ENCODE results near the gene ZNF430.

The ZNF430 gene

DNA sequence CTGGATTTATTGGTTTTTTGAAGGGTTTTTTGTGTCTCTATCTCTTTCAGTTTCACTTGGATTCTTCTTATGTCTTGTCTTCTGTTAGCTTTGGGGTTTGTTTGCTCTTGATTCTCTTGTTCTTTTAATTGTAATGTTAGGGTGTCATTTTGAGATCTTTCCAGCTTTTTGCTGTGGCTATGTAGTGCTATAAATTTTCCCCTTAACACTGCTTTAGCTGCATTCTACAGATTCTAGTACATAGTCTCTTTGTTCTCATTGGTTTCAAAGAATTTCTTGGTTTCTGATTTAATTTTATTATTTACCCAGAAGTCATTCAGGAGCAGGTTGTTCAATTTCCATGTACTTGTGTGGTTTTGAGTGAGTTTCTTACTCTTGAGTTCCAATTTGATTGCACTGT, 24.6 kb downstream of the ZNF430 start:
- Histone ChIP-seq H3K9me3 (ENCODE audit: control insufficient read depth, insufficient read depth, low read length) (peaks cover 22% of the 10 kb centered on the region; the same call in 1 of the 2 replicates), H3K4me2 (ENCODE audit: low read length) (no peak overlapping the region), H3K27ac (ENCODE audit: low read depth, low read length) (no peak overlapping the region), H3K79me2 (ENCODE audit: control insufficient read depth, low read length) (peaks cover 74% of the 10 kb centered on the region), H3K4me1 (ENCODE audit: control insufficient read depth, low read length) (no peaks in the 10 kb centered on the region), H3K27me3 (ENCODE audit: control insufficient read depth, low read length) (no peaks in the 10 kb centered on the region), H3K9me2 (replicated peaks; ENCODE audit: control insufficient read depth, low read length) (no peaks in the 10 kb centered on the region), H4K20me1 (ENCODE audit: control insufficient read depth, insufficient read depth, low read depth, low read length) (no peaks in the 10 kb centered on the region), H3F3A (ENCODE audit: control insufficient read depth, insufficient read depth) (no peaks in the 10 kb centered on the region), H3K4me3 (ENCODE audit: low read length) (no peak overlapping the region), H3K36me3 (ENCODE audit: control insufficient read depth, low read length) (peaks cover 85% of the 10 kb centered on the region)
- no peak for TF ChIP-seq EZH2phosphoT487 (IDR thresholded peaks at IDR 0.05; ENCODE audit: borderline replicate concordance, low read length)
- TF ChIP-seq, protein P1, sequence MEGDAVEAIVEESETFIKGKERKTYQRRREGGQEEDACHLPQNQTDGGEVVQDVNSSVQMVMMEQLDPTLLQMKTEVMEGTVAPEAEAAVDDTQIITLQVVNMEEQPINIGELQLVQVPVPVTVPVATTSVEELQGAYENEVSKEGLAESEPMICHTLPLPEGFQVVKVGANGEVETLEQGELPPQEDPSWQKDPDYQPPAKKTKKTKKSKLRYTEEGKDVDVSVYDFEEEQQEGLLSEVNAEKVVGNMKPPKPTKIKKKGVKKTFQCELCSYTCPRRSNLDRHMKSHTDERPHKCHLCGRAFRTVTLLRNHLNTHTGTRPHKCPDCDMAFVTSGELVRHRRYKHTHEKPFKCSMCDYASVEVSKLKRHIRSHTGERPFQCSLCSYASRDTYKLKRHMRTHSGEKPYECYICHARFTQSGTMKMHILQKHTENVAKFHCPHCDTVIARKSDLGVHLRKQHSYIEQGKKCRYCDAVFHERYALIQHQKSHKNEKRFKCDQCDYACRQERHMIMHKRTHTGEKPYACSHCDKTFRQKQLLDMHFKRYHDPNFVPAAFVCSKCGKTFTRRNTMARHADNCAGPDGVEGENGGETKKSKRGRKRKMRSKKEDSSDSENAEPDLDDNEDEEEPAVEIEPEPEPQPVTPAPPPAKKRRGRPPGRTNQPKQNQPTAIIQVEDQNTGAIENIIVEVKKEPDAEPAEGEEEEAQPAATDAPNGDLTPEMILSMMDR (IDR thresholded peaks at IDR 0.05; ENCODE audit: low read depth, low read length, poor library complexity, severe bottlenecking) = no peak

- H3K27me3 ChIP-seq (ENCODE audit: control insufficient read depth, low read length) = no peaks in the 10 kb centered on the region
- H3K4me1 ChIP-seq (ENCODE audit: control insufficient read depth, low read length) = no peaks in the 10 kb centered on the region
- H3K79me2 ChIP-seq (ENCODE audit: control insufficient read depth, low read length) = peaks cover 72% of the 10 kb centered on the region
- no peak overlapping the region for H3K4me3 ChIP-seq (ENCODE audit: low read length)
- H3K4me2 ChIP-seq (ENCODE audit: low read length) = no peak overlapping the region
- H3F3A ChIP-seq (ENCODE audit: control insufficient read depth, insufficient read depth) = no peaks in the 10 kb centered on the region
- no peaks in the 10 kb centered on the region for H3K9me2 ChIP-seq (replicated peaks; ENCODE audit: control insufficient read depth, low read length)
- TF ChIP-seq, protein P1 (IDR thresholded peaks at IDR 0.05; ENCODE audit: low read depth, low read length, poor library complexity, severe bottlenecking) = no peak
- no peak for TF ChIP-seq EZH2phosphoT487 (IDR thresholded peaks at IDR 0.05; ENCODE audit: borderline replicate concordance, low read length)
- H3K27ac ChIP-seq (ENCODE audit: low read depth, low read length) = no peak overlapping the region
- peaks cover 85% of the 10 kb centered on the region for H3K36me3 ChIP-seq (ENCODE audit: control insufficient read depth, low read length)
- peaks cover 22% of the 10 kb centered on the region; the same call in 1 of the 2 replicates for H3K9me3 ChIP-seq (ENCODE audit: control insufficient read depth, insufficient read depth, low read length)
- no peaks in the 10 kb centered on the region for H4K20me1 ChIP-seq (ENCODE audit: control insufficient read depth, insufficient read depth, low read depth, low read length)
Measured at GRCh38 chr19:21046489-21046888, 26.0 kb downstream of the ZNF430 start.

GRCh38 chr19:21047716-21048115, 27.3 kb downstream of the ZNF430 start:
- Histone ChIP-seq H3K27ac (ENCODE audit: low read depth, low read length) (no peak overlapping the region), H3K4me1 (ENCODE audit: control insufficient read depth, low read length) (no peaks in the 10 kb centered on the region), H4K20me1 (ENCODE audit: control insufficient read depth, insufficient read depth, low read depth, low read length) (no peaks in the 10 kb centered on the region), H3K79me2 (ENCODE audit: control insufficient read depth, low read length) (peaks cover 67% of the 10 kb centered on the region), H3K4me2 (ENCODE audit: low read length) (no peak overlapping the region), H3K36me3 (ENCODE audit: control insufficient read depth, low read length) (peaks cover 85% of the 10 kb centered on the region), H3K27me3 (ENCODE audit: control insufficient read depth, low read length) (no peaks in the 10 kb centered on the region), H3K4me3 (ENCODE audit: low read length) (no peak overlapping the region), H3K9me2 (replicated peaks; ENCODE audit: control insufficient read depth, low read length) (no peaks in the 10 kb centered on the region), H3K9me3 (ENCODE audit: control insufficient read depth, insufficient read depth, low read length) (peaks cover 24% of the 10 kb centered on the region), H3F3A (ENCODE audit: control insufficient read depth, insufficient read depth) (no peaks in the 10 kb centered on the region)
- TF ChIP-seq, protein P1 (IDR thresholded peaks at IDR 0.05; ENCODE audit: low read depth, low read length, poor library complexity, severe bottlenecking) = no peak

- H3K79me2 ChIP-seq (ENCODE audit: control insufficient read depth, low read length) = peaks cover 27% of the 10 kb centered on the region
- H3K36me3 ChIP-seq (ENCODE audit: control insufficient read depth, low read length) = peaks cover 83% of the 10 kb centered on the region
- no peaks in the 10 kb centered on the region for H3K9me2 ChIP-seq (replicated peaks; ENCODE audit: control insufficient read depth, low read length)
- TF ChIP-seq, protein P1 (IDR thresholded peaks at IDR 0.05; ENCODE audit: low read depth, low read length, poor library complexity, severe bottlenecking) = no peak
- TF ChIP-seq EZH2phosphoT487 (IDR thresholded peaks at IDR 0.05; ENCODE audit: borderline replicate concordance, low read length) = no peak
- no peak overlapping the region for H3K4me3 ChIP-seq (ENCODE audit: low read length)
- no peak overlapping the region for H3K27ac ChIP-seq (ENCODE audit: low read depth, low read length)
- H3K4me2 ChIP-seq (ENCODE audit: low read length) = no peak overlapping the region
- H4K20me1 ChIP-seq (ENCODE audit: control insufficient read depth, insufficient read depth, low read depth, low read length) = no peaks in the 10 kb centered on the region
- no peaks in the 10 kb centered on the region for H3K27me3 ChIP-seq (ENCODE audit: control insufficient read depth, low read length)
- peaks cover 18% of the 10 kb centered on the region for H3K9me3 ChIP-seq (ENCODE audit: control insufficient read depth, insufficient read depth, low read length)
- H3K4me1 ChIP-seq (ENCODE audit: control insufficient read depth, low read length) = no peaks in the 10 kb centered on the region
- no peaks in the 10 kb centered on the region for H3F3A ChIP-seq (ENCODE audit: control insufficient read depth, insufficient read depth)
Measured at GRCh38 chr19:21052902-21053301, 32.4 kb downstream of the ZNF430 start.
